Upper lobe of left lung (tissue), 4 donors: ENCODE results near the gene AOX1.

Experiments
- CTCF ChIP-seq, 6 experiments: fragments of 450-650 bp in 4 of 6; fragments of 200-600 bp in 2 of 6; sonication (generic) in 2 of 6; IDR thresholded peaks; one replicate each; pipeline ENCODE4 v1.5.1; 2016 to 2019; ENCODE audit warnings: antibody characterized with exemption in 6 of 6
- POLR2A ChIP-seq, 4 donors: fragments of 450-650 bp; IDR thresholded peaks; one replicate each; pipeline ENCODE4 v1.5.1; 2016 to 2017; ENCODE audit warnings: antibody characterized with exemption in 4 of 4, mild to moderate bottlenecking in 2 of 4
- POLR2AphosphoS5 ChIP-seq, 2 donors: sonication (generic); formaldehyde crosslinking; IDR thresholded peaks; one replicate each; pipeline ENCODE4 v1.5.1; 2017; ENCODE audit warnings: antibody characterized with exemption in 2 of 2

- TF ChIP-seq POLR2A (IDR thresholded peaks at IDR 0.05) (no peak), CTCF (IDR thresholded peaks at IDR 0.05) (no peak), POLR2AphosphoS5 (IDR thresholded peaks at IDR 0.05) (no peak)
Observed at GRCh38 chr2:200665626-200666453, 80.0 kb downstream of the AOX1 start.
